GM15510 (cell line): ENCODE measurements around the gene LOX.

Source experiments
- POLR2A ChIP-seq: IDR thresholded peaks from 3 replicates; pipeline ENCODE4 v1.6.1; 2011; ENCODE audit warnings: borderline replicate concordance; ENCODE audit not compliant: insufficient read length; ENCODE audit errors: extremely low read depth

LOX gene, protein sequence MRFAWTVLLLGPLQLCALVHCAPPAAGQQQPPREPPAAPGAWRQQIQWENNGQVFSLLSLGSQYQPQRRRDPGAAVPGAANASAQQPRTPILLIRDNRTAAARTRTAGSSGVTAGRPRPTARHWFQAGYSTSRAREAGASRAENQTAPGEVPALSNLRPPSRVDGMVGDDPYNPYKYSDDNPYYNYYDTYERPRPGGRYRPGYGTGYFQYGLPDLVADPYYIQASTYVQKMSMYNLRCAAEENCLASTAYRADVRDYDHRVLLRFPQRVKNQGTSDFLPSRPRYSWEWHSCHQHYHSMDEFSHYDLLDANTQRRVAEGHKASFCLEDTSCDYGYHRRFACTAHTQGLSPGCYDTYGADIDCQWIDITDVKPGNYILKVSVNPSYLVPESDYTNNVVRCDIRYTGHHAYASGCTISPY

DNA sequence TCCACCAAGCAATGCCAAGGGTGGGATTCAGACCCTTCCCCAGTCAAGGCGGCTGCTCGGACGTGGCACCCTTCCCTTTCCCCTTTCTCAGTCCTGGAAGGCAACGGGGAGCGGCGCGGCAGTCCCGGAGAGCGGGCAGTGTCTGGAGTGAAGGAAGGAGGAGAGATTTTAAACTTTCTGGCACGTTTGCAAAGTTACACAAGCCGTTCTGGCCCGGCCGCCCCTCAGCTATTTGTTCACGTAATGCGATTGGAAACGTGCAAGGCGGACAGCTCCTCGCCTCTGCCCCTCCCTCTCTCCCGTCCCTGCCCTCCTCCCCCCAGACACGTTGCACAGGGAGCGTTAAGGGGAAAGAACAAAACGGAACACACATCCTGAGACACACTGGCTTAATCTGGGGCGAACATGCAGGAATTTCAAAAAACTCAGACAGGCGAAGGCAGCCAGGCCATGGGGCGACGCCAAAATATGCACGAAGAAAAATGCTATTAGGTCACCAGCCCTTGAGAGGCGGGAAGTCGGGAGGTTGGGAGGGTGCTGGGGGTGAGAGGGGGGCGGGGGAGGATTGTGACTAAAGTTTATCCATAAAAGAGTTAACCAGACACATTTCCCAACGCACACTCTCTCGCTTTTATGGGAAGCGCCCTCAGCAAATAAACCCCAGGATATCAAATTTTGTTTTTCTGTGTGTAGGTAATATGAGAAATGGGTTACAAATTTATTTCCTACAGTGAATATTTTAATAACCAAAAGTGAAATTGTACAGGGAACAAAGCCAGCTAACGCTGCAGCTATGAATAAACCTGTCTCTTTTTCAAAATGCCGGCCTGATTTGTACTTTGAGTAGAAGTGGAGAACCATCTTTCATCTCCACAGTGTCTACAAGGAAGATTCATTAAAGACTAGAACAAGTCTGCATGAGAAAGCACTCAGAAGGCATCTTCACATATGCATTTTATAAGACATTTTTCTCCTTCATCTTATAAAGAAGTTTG is at the start of gene LOX:
Gene LOX, minus strand, starts transcription at position 144 of the 995 bp plus-strand sequence. CDS start 274 bp downstream, outside the sequence.
- TF ChIP-seq POLR2A: no peak

DNA sequence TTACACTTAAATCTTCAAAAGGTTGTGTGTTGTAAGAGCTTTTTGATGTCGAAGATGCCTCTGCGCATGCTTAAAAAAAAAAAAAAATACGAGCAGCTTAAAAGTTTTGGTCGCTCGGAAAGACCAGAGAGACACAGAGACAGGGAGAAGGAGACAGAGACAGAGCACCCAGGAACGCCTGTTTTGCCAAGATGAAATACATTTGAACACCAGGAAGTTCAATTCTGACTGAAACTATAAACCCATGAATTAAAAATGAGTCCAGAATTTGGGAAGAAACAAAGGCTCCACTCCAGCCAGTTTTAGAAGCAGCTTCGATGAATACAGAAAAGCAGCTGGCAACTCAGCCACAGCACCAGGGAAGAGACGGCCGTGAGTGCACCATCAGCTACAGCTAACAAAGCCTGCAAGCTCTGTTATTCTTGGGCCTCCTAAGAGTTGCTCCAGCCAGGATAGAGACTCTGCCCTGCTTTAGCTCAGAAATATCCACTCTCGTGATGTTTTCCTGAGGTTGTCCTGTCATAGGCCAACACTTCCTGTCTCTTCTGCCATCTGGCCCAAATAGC is 48.8 kb upstream of the LOX start:
- no peak for TF ChIP-seq POLR2A

DNA sequence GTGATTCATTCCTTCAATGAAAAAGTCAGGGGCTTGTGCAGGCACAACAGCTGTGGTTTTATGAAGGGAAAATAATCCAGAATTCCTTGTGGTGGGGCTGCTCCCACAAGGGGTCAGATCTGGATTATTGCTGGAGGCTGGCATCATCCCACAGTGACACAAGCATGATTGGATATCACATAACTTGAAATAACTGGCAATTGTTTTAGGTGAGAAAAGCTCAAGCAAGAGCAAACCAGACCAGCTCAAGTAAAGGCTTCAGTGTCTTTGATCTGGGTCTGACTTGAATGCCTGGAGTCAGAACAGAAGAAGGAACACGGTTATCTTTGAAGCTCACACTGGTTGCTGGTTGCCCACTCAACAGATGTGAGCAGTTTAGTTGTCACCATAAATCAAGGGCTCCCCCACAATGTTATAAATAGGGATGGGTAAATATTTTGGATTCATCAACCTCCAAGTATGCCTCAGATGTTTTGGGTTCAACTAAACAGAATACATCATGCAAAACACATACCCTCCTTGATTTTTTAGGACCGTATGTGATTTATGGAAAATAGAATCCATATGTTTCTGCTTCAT is 48.2 kb upstream of the LOX start:
- no peak for TF ChIP-seq POLR2A

DNA sequence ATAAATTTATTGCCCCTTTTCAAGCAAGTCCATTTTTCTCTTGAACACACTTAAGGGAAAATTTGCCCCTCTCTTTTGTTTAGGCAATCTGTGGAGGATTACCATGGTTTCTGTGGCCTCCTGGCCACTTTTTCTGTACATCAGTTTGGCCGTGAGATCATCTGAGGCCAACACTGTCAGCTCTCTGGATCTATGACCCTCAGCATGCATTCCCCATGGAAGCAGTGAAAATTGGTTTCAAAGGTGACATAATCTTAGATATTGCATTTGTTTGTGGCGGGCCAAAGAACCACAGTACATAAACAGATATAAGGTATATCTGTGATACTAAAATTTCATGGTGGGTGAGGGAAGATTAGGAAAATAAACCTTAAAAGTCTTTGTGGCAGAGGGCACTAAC is 46.7 kb upstream of the LOX start:
- TF ChIP-seq POLR2A: no peak

DNA sequence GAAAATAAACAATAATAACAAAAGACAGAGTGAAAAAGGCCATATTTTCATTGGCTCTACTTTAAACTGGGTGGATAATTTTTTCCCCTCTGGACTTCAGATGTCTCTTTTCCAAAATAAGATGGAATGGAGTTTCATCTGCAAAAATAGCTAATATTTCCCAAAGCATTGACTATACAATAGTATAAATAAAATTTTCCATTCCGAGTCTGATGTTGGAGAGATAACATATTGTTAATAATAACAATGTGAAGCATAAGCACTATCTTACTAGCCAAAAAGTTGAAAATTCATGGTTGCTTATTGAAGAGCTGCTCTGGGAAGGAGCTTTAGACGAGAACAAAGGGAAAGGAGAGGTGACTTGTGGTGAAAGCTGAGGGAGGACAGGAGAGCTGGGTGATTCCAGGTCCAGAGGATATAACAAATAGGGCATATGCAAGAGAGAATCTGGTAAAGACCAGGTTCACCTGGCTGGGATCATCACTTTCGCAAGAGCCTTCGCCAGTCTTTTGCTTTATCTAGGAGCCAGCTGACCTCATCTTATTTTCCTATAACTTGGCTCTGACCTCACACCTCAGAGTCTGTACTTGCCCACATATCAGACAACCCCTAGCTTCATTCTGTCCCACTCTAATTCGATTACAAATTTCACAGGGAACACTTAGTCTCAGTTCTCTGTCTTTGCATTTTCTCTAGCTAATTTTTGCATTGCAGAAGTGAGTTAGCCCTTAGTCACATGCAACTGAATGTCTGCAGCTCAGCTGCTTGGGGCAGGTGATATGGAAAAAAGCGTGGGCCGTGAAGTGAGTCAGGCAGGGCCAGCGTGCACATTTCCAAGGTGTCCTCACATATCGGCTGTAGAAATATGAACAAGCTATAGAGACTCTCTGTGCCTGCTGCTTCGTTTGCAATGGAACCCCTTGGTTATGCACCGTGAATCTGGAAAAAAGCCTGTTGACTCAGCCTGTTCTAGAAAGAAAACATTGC is 43.7 kb upstream of the LOX start:
- TF ChIP-seq POLR2A: no peak

DNA sequence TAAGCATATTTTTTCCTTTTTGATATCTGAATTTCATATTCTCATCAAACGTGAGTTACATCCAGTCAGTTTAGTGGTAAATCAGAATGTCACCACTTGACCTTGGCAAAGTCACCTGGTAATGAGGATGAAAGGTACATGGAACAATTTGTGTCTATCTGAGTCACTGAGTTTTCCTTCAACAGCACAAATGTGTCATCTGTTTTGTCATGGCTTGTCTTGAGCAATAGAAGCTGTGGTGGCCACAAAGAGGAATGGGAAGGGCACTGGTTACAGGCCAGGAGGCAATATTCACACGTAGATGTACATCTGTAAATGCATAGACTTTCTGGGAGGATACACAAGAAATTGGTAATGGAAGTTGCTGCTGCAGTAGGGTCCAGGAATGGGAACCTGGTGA is 42.9 kb upstream of the LOX start:
- TF ChIP-seq POLR2A: no peak

DNA sequence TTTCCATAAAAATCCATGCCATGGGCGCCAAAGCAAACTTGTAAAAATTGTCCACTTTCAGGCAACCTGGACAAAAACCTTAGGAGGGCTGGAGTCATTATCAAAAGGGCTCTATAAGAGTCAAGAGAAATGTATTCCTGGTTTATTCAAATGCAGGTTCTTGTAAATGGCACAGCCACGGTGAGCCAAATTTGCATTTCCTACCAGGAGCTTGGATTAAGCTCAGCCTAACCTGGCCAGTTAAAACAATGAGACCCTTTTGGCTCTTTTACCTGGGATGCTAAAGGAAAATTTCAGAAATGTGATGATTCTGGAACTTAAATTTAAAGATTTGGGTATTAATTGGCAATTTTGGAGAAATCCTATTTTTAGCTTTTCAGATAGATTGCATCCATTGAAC is 42.4 kb upstream of the LOX start:
- no peak for TF ChIP-seq POLR2A

DNA sequence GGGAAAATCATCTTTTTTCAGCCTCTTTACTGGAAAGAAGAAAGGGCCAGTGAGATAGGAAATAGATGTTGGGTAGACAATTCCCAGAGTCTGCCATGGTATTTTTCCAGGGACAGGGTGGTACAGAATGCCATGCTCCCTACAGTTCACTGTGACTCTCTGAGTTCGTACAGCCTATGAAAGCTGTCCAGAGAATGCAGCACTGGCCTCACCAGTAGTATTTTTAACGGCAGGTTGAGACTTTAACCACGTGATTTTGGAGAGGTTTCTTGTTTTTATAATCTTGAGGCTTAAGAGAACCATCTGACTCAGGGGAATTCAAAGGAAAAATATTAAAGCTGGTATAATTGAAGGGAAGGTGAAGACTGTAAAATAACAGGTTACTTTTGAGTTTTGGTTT is 41.1 kb upstream of the LOX start:
- no peak for TF ChIP-seq POLR2A

DNA sequence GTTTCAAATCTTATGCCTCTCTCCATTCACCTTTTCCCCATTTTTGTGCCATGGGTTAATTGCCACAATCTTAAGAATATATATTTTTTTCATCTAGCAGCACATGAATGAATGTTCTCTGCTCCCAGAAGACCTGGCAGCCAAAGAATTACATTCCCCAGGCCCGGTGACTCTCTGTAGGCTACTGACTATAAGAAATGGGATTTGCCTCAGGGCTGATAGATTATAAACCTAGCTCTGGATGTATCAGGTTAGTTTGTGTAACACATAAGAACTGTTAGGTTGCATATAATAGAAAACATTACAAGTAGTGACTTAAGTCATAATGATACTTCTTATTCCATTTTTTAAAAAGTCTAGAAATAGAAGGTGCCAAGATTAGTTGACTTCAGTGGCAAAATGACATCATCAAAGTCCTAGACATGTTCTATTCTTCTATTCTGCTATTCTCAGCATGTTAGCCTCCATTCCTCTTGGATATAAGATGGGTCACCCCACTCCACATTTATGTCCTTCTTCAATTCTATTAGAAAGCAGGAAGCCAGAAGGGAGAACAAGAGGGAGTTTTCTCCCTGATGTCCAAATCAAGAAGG is 40.4 kb upstream of the LOX start:
- TF ChIP-seq POLR2A: no peak

DNA sequence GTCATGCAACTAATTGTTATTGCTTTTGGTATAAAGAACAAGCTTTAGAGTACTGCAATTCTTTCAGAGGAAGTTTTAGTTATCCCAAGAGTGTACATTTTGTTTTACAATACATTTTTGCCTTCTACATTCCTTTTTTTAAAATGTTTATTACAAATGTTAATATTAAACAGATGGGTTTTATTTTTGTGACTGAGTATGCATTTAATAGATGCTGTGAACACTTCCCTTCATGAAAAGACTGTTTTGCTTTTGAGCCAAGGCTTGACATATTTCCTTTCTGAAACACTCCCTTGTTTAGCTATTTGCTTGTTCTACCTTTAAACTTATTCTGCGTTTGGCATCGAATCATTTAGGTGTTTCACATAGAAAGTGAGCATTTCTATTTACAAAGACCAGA is 36.4 kb upstream of the LOX start:
- no peak for TF ChIP-seq POLR2A

DNA sequence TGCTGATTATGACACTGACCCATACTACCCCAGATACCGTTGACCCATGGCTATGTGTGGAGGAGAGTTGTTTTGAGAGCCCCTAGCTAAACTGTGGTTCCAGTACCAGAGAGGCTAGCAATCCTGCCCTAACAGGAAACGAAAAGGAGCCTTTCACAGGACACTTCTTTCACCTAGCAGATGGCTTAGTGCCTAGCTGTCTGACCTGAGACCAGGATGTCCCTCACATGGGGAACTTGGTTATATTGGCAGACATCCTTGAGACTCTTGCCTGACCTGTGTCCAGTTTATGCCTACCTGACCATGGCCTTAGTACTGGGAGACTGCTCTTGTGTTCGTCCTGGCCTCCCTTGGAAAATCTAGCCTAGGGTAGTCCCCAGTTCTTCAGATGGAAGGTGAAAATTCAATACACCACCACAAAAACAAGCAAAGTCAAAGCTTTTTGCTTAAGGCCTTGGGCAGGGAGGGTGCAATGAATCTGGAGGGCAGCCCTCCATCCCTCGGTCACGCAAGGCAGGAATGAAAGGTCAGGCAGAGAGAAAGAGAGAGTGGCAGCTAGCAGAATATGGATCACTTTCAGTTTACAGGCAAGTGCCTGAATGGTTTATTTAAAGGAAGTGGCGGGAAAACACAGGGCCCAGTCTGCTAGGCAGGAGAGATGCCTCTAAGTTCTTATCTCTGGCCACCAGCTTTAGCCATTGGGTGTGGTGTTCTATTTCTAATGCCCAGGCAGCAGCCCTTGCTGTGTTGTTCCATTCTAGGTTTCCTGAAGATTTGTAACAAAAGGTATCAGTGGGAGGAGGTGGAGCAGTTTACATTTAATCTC is 34.9 kb upstream of the LOX start:
- TF ChIP-seq POLR2A: no peak

DNA sequence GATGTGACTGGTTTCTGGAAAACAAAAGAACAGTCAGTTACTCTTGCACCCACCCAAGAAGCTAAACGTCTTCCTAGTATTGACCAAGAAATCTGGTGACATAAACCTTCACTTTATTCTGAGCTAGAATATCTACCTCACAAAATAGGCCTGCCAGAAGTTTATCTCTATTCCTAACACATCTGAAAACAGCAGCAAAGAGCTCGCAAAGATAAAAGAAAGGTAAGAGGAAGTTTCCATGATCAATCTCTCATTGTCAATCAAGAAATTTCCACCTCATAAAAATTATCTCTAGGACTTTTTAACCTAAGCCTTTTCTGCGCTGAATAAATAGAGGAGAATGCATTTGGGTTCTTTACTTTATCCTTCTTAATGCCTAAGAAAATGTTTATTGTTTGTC is 34.0 kb upstream of the LOX start:
- no peak for TF ChIP-seq POLR2A

DNA sequence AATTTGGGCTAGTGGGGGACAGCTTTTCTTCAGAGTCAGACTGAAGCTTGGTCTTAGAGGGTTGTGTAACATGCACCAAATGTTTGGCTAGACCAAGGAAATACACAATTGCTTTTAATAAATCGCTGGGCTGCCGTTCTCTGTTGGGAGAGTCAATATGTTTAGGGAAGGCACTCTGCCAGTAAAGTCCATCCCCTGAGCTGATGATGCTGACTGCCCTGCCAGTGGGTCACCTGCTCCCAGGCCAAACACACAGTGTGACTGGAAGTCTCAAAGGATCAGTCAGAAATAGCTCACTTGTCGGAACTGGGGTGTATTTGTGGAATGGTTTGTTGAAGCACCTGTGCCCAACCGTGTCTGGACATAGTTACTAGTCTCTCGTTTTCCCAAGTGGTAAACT is 33.4 kb upstream of the LOX start:
- no peak for TF ChIP-seq POLR2A

DNA sequence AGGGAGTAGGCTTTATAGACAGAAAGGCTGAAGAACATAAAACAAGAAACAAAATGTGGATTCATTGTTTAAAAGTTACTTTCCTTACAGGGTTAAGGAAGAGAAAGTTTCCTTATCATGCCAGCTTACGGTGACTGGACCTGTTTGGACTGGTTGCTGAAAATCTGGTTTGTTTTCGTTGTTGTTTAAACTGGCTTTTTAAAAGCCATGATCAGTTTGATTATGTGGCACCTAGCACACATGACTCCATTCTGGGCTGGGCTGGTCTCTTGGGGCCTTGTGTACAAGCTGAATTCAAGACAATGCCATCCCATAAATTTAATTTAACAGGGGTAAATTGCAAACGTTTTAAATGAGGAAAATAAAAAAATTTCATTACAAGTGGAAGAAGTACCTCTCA is 32.9 kb upstream of the LOX start:
- TF ChIP-seq POLR2A: no peak
